ENCODE results near the gene PPM1J.

PPM1J gene

GRCh38 chr1:112702420-112703261, 12.5 kb downstream of the PPM1J start:
- DNase-seq: no peak

DNA sequence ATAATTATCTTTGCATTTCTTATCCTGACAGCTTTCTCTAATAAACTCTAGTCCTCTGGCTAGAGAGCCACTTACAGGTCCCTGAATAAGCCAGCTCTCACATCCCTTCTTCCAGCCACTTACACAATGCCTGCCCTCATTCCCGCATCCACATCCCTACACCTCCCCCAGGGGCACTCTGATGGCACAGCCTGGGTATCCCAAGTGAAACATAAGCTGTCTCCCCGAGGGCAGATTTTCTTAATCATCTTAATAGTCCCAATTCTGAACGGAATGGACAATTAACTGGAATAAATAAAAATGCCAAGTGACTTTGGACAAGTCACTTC, 13.1 kb downstream of the PPM1J start:
- no peak for DNase-seq

GRCh38 chr1:112701227-112702066, 13.7 kb downstream of the PPM1J start:
- DNase-seq: no peak

- DNase-seq: peak; percentile 83 to 86
Measured at GRCh38 chr1:112700290-112701226, 14.6 kb downstream of the PPM1J start.

DNA sequence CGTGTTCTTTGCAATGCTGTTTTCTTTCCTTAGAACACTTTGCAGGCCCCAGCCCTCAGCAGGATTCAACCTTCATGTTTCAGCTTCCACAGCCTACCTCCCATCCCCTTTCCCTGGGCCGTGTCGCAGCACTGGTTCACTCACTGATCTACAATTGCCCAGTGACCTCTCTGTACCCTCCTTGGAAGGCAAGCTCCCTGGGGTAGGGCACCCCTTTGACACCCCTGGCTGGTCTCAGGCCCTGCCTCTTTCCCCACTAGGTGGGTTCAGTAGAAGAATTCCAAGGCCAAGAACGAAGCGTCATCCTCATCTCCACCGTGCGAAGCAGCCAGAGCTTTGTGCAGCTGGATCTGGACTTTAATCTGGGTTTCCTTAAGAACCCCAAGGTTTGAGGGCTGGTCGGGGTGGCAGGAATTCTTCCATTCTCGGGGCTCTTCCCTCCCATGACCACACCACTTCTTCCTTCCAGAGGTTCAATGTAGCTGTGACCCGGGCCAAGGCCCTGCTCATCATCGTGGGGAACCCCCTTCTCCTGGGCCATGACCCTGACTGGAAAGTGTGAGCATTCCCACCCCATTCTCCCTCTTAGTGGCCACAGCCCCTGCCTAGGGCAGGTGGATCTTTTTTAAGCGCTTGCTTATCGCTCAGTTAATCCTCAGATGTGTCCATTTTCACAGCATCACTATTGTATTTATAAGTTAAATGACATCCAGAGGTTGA, 15.5 kb downstream of the PPM1J start:
- no peak for DNase-seq

DNA sequence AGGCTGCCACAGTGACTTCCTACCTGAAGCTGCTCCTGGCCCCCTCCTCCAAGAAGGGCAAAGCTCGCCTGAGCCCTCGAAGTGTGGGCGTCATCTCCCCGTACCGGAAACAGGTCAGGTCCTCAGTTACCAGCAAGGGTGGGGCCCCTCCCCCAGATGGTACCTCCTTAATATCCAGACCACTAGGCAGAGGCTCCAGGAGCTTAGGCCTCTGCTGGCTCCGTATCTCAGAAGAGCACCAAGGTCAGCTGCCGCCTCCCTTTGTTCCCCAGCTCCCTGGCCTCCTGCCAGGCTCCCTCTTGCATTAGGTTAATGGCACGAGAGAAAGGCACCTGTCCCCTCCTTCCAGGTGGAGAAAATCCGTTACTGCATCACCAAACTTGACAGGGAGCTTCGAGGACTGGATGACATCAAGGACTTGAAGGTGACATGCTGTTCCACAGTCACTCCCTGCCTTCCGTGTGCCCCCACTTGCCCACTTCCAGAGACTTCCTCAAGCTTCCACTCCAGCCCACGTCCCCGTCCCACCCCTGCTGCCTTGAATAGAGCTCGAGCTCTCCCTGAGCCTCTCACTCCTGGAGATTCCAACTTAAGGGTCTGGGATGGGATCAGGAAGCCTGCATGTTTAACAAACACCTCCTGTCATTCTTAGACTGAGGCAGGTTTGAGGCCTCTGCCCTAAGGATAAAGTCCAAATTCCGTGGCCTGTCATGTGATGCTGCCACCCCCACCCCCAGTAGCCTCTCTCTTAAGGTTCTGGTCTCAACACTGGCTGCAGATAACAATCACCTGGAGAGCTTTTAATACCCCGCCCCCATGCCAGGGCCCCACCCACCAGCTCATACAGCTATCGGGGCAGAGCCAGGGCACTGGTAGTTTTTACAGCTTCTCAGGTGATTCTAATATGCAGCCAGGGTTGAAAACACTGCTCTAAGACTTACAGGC, 16.5 kb downstream of the PPM1J start:
- no peak for DNase-seq

- peak; percentile 11 to 37 for DNase-seq
Measured at GRCh38 chr1:112697781-112698201, 17.3 kb downstream of the PPM1J start.

GRCh38 chr1:112696578-112697314, 18.4 kb downstream of the PPM1J start:
- DNase-seq: no peak

DNA sequence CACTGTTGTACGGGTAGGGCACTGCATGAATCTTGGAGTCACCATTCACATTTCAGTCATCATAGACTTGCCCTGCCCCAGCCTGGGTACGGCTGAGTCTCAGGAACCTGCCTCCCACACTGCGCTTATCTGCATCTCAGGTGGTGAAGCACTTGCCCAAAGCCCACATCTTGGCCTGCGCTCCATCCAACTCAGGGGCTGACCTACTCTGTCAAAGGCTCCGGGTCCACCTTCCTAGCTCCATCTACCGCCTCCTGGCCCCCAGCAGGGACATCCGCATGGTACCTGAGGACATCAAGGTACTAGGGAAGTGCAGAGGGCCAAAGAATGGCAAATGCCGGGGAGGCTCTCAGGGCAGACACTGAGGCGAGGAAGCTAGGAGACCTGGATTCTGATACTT, 19.9 kb downstream of the PPM1J start:
- DNase-seq: no peak

- no peak for DNase-seq
Measured at GRCh38 chr1:112694363-112694929, 20.7 kb downstream of the PPM1J start.

GRCh38 chr1:112693821-112694220, 21.3 kb downstream of the PPM1J start:
- DNase-seq: no peak

DNA sequence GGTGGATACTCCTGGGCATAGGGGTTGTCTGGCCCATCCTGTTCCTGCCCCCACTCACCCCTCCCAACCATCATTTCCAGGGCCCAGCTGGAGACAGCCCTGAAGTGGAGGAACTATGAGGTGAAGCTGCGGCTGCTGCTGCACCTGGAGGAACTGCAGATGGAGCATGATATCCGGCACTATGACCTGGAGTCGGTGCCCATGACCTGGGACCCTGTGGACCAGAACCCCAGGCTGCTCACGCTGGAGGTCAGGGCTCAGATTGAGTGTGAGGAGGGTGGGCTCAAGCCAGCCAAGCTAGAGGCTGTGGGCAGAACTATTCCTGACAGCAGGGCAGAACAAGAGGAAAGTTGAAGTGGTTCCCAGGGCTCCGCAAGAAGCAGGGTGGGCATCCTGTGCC, 22.5 kb downstream of the PPM1J start:
- DNase-seq: no peak

DNA sequence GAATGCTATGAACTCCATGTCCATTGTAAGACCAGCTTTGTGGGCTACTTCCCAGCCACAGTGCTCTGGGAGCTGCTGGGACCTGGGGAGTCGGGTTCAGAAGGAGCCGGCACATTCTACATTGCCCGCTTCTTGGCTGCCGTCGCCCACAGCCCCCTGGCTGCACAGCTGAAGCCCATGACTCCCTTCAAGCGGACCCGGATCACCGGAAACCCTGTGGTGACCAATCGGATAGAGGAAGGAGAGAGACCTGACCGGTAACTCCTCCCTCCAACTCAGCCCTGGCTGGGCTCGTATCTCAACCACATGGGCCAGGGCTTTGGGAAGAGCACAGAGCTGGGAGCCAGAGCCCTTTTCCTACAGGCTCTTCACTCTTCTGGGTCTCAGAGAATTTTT, 25.3 kb downstream of the PPM1J start:
- no peak for DNase-seq

GRCh38 chr1:112689196-112689841, 25.8 kb downstream of the PPM1J start:
- DNase-seq: no peak

DNA sequence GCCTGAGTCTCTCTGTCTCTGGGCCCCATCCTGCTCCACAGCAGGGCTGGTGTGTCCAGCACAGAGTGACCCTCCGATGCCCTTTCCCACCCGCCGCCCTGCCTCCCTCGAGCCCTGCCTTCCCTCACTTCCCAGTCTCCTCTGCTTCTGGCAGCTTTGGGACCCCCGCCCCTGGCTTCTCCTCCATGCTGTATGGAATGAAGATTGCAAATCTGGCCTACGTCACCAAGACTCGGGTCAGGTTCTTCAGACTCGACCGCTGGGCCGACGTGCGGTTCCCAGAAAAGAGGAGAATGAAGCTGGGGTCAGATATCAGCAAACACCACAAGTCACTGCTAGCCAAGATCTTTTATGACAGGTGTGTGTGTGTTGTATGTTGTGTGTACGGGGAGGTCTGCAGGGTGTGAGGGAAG, 26.3 kb downstream of the PPM1J start:
- DNase-seq: no peak

DNA sequence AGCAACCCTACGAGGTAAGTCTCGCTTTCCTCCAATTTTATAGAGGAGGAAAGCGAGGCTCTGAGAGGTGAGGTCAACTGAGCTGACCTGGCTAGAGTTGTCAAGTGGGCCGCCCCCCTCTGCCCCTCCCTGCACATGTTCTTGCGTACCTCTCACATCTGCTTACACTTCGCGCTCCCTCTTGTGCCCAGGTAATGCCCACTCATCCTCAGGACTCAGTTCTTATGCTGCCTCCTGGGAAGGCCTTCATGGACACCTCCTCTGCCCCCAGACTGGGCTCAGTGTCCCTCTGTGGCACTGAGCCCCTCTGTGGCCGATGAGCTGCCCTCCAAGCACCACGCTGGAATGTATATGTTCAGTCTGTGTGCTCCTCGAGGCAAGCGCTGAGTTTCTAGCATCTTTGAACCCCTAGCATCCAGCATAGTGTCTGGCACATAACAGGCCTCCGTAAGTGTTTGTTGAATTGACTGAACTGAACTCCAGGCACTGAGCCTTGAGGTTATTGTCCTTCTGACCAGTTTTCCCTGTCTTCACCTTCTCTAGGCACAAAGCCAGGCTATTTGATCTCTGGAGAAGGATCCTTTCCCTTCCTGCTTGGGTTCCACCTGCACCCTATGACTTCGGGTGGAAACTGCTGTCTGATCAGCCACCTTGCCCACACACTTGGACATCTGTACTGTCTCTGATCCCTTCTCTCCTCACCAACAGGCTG, 27.2 kb downstream of the PPM1J start:
- DNase-seq: no peak

DNA sequence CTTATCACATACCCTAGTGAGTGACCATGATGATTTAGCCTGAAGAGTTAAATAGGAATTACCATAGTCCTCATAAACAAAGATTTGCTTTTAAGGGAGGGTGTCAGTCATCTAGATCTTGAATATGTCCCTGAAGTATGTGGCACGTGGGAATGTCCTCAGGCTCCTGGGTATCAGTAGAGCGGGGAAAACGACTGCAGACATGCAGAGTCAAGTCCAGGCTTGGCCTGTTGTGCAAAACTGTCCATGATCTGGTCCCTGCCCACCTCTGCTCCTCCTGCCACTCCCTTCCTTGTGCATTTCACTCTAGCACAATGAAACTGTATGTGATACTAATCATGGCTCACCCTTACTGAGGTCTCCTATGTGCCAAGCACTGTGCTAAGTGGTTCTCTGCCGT, 27.8 kb downstream of the PPM1J start:
- DNase-seq: no peak

- no peak for DNase-seq
Measured at GRCh38 chr1:112686835-112687234, 28.3 kb downstream of the PPM1J start.

DNA sequence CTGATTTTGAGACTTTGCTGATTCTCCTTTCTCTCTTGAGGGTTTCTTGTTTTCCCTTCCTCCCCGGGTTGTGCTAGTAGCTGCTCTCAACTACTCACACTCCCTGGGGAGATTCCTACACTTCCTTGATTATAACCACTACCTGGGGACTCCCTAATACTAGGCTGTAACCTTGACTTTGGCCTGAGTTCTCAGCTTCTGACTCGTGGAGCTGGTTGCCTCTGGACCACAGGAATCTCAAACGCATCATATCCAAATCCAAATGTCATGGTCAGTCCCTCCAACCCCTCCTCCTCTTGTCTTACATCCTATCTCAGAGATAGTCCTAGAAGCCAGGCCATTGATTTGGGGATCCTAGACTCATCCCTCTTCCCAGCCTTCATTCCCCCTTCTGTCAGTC, 28.7 kb downstream of the PPM1J start:
- no peak for DNase-seq
